Right hindlimb (tissue), 1 donor: ENCODE measurements around the gene CHRM2.

ENCODE experiments used
- DNase-seq: peaks from one replicate; pipeline ENCODE4 v3.0.0-alpha.2; 2018

Gene CHRM2

DNA sequence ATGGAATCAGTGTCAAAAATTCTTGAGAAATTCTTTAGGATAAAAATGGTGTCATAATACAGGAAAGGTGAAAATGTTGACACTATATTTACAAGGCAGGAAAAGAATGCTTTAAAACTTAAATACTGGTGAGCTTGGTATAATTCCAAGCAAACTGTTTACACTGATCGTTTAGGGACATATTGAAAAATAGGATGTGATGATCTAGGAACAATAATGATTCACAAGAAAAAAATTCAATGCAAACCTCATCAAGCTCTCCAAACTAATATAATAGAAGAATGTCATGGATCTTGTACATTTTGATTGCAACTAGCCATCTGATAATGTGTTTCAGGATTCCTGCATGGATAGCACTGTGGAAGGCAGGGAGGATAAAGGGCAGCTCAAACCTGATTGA, 98.4 kb downstream of the CHRM2 start:
- DNase-seq, result no peak

DNA sequence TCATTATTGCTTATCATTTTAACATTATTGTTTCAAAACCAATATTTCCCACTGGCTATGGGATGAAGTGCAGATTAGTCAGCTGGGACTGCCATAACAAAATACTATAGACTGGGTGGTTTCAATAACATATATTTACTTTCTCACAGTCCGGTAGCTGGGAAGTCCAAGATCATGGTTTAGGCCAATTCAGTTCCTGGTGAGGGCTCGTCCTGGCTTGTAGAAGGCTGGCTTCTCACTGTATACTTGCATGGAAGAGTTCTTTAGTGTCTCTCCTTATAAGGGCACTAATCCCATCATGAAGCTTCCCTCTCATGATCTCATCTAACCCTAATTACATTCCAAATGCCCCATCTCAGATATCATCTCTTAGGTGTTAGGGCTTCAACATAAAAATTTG, 101.3 kb downstream of the CHRM2 start:
- DNase-seq, result no peak

DNA sequence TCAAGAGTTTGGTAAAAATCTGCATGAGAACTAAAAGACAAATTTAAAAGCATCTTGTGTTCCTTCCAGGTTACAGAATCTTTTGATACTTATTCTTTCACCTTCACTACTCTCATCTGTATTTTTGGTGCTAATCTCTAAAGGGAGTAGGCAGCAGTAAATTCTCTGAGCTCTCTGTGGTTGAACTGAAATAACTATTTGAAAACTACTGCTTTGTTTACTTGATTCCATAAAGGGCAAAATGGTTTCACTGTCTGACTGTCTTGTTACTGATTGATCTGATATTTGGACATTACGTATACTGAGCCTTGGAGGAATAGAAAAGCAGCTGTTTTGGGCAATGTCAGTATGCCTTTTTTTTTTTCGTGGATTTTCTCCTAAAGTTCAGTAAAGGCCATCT, 103.3 kb downstream of the CHRM2 start:
- no peak for DNase-seq

DNA sequence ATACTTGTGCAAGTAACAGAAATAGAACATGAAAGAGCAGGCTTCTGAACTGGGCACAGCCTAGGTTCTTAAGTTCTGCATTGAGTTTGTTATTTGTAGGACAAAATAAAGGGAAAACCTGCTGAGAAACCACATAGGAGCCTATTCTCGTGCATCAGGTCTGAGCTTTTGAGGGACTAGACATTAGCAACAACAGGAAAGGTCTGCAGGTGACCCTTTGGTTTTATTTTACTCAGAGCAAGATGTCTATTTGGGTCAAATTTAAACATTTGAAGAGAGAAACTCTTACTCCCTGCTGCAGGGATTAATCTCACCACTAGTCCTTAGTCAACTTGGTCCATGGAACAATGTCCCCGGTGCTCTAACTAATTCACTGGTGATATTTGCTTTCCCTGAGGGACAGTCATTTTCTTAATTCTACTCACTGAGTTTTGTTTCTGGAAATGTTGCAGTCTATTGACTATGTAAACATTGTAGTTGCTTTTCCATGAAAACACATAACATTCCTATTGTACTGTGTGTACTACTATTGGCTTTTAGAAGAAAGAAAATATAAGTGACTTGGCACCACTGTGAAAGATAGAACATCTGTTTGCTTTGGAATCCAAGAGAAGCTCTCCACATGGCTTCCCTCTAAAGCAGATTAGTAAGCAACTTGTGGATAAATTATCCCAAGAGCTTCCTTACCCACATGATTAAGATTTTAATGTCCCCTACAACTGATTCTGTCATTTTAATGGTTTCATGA, 108.2 kb downstream of the CHRM2 start:
- no peak for DNase-seq

DNA sequence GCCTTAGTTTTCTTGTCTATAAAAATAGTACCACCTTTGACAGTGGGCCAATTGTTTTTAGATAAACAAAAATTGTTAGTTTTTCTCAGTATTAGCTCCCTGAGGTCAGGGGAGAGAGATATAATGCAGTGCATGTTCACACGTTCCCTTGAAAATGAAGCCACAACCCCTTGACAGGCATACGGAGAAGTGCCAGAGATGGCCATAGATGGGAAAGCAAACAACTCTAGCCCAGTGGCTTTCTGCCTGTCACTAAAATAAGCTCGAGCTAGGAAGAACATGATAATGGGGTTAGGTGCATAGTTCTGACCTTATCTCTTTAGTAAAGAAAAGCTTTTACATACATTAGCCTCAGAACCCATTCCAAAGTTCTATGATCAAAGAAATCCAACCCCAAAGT, 124.9 kb downstream of the CHRM2 start:
- DNase-seq, result no peak

DNA sequence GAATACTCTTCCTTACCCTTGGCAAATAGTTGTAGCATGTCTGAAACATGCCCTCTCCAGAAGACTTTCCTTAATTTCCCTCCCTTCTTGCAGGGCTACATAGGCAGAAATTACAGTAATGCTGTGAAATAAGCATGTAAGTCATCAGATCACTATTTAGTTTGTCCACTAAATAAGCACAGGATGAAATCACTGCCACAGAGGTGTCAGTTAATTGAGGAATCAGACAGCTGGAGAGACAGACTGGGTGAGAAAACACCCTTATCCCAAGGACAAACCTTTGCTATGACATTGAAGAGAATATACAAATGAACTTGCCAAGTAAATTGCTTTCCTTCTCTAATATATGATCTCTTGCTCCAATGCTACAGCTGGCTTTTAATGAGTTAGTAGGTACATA, 129.3 kb downstream of the CHRM2 start:
- DNase-seq, result no peak

DNA sequence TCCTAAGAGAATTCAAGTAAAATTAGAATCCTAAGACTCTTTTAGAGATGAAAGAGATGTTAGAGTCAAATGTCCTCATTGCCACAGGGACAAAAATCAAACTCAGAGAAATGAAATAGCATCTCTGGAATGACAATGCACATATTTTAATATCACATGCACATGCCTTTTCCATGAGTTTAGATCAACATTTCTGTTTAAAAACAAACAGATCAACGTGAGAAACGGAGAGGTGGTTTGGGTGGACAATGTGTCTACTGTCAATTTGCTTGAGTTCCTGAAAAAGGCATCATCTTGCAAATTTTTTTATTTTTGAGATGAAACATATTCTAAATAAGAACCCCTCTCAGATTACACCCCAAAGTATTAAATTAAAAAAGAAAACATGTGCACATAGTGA, 130.0 kb downstream of the CHRM2 start:
- DNase-seq, result no peak

DNA sequence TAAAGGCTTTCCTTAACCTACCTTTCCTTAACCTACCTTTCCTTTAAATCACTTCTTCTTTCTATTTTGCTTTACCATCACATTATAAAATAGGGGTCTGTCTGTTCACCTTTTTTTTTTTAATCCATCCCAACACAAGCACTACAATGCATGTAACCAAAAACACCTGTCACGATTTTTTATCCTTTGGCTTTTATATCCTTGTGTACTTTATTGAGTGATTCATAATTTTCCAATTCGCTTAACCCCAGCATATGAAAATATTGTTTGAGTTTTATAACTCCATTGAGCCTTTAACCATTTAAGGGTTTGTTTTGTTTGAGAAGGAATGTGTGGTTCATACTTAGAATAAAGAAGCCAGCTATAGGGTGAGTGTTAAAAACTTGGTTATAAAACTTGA, 132.2 kb downstream of the CHRM2 start:
- no peak for DNase-seq

DNA sequence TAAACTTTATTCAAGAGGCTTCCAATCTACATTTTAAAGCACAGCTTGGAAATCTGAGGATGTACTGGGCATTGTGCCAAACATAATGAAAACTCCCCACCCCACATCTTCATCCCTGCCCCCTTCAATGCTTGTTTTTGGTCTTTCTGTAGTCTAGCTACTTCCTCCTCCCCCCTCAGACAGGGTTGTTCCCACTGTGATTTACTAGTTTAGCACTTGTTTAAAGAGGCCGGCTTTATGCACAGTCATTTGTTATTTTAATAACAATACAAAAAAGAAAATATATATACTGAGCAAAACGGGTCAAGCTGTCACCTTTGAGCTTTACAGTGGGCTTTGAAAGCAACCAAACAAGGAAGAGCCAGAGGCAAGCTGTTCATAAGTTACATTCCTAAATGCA, 132.6 kb downstream of the CHRM2 start:
- DNase-seq, result no peak

DNA sequence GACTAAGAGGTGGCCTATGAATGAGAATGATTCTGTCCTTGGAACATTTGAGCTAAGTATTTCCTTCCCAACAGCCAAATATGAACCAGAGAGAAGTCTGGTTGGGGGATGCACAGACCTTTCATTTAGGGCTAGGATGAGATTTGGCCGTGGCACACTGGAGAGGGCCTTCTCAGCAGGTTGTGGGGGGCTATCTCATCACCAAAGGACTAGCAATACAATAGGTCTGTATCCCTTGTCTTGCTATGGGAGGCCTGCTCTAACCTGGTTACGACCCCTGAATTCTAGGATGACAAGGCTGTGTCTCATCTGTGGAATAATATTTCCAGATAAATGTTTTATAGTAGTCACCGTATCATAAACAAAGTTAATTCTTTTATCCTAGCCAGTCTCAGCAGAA, 133.0 kb downstream of the CHRM2 start:
- no peak for DNase-seq

DNA sequence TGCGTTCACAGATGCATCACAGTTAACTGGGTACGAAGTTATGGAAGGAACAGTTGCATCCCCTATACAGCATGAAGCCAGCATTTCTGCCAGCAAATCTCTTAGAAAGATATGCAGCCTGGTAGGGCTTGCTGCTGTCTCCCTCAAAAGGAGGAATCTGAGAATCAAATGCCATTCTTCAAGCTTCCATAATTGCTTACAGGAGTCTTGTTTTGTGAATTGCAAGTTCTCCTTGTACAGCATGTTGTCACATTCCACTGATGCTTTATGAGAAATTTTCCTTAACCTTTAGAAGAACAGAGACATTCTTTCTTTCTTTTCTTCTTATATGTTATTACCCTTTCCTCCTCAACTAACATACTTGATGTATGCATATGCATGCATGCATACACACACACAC, 134.6 kb downstream of the CHRM2 start:
- DNase-seq, result no peak

DNA sequence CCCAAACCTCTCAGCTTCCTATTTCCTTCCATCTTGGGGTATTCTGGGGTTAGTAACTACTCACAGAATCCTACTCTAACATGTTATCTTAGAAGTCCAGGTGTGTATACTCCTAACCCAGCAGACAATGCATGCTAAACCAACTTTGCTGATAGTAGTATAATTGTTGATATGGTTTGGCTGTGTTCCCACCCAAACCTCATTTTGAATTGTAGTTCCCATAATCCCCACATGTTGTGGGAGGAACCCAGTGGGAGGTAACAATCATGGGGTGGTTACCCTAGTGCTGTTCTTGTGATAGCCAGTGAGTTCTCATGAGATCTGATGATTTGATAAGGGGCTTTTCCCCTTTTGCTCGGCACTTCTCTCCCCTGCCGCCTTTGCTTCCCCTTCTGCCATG, 135.1 kb downstream of the CHRM2 start:
- DNase-seq, result no peak

DNA sequence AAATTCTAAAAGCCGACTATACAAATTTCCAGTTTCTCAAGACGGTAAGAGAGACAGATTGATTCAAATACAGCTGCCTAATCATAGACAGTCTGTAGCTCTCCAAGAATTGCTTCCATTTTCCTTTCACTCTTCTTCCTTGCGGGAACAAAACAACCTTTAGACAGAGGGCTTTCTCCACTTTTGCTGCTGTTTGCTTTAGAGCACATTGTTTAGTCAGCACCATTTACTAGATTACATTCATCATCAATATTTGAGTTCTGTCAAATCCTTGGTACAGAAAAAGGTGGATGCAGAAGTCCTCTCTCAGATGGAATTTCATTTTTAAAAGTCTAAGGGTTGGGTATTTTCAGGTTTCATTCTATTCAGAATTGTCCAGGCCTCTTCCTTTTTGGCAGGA, 137.4 kb downstream of the CHRM2 start:
- DNase-seq, result no peak

DNA sequence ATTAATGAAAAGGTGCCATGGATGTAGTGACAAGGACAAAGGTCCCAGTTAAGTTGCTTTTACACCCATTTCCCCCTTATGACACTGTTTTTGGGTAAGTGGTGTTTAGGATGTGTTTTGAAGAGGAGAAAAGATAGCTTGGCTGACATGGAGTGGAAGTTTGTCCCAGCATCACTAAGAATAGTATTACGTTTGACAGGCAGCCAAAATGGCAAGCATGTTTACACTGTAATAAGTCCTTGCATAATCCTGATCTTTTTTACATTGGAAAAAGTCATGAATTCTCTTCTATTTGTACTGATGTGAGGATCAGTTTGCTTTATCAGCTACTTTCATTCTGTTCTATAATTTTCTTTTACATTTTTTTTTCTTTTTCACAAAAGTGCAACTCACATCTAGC, 137.8 kb downstream of the CHRM2 start:
- no peak for DNase-seq

DNA sequence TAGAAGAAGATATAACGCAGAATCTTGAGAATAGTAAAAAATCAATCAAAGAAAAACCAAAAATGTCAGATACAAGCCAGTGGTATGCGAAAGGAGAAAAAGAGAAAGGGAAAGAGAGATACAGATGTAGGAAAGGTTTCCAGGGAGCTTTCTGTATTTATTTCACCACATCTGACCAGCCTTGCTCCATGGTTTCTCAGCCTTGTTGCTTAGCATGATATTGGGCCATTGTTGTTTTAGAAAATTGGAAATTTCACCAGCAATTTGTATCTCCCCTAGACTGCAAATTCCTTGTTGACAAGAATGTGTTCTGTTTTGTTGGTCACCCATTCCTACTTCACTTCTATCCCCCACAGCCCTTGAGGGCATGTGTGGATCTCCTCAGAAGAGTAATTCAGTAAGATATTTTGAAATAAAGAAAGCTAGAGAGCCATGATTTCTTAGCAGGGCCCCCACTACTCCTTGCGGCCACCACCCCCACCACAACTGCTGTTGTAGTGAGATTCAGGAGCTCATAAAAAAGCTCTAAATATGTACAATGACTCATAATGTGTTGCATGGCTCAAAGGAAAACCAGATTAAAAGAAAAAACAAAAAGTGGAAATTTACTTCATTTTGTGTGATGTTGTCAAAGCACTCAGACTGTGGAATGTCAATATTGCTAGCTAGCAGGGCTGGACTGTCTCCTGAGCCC, 138.7 kb downstream of the CHRM2 start:
- DNase-seq, result no peak

DNA sequence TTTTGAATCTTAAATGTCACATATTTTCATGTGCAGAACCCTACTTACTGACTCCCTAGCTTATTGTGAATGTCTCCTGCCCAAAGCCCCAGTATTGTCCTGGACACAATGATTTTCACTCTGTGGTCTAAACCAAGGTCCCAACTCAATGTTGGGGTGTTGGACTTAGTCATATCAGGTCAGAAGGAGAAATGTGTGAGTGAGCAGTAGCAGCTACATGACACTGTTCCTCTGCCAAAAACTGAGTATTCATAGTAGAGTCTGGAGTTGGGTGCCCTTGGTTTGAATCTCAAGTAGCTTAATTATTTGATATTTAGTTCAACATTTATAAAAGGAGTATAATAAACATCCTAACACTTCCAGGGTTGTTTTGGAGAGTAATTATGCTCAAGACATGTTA, 141.0 kb downstream of the CHRM2 start:
- no peak for DNase-seq

DNA sequence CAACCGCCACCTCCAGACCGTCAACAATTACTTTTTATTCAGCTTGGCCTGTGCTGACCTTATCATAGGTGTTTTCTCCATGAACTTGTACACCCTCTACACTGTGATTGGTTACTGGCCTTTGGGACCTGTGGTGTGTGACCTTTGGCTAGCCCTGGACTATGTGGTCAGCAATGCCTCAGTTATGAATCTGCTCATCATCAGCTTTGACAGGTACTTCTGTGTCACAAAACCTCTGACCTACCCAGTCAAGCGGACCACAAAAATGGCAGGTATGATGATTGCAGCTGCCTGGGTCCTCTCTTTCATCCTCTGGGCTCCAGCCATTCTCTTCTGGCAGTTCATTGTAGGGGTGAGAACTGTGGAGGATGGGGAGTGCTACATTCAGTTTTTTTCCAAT, 146.6 kb downstream of the CHRM2 start:
- DNase-seq, result no peak

DNA sequence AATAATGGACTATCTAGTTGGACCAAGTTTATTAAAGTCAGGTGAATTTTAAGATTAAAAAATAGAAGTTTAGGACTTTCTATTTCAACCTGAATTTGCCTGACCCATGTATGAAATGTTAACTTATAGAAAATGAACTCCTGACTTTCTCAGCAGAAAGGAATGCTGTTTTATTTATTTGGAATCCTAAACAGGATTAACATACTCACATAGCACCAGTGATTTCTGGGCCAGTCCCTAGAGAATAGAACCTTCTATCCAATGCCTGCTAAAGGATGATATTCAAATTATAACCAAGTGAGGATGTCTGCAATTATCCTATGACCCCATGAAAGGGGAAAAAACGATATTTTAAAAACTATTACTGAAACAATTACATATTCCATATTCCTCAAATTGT, 148.8 kb downstream of the CHRM2 start:
- DNase-seq, result no peak

DNA sequence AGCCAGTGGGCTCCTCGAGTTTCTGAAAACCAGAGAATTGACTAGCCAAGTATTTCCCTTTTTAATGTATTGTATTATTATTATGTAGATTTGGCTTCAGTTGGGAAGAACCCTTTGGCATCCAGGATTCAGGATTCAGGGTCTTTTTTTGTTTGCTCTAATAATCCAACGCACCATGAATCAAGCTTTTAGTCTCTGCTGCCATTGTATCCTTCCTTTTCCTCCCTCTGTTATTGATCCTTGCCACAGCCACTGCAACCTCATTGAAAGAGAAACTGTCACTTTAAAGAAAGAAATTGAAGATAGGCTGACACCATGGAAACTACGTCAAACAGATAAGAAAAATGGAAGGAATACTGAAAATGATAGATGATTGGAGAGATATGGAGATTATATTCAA, 150.0 kb downstream of the CHRM2 start:
- no peak for DNase-seq

DNA sequence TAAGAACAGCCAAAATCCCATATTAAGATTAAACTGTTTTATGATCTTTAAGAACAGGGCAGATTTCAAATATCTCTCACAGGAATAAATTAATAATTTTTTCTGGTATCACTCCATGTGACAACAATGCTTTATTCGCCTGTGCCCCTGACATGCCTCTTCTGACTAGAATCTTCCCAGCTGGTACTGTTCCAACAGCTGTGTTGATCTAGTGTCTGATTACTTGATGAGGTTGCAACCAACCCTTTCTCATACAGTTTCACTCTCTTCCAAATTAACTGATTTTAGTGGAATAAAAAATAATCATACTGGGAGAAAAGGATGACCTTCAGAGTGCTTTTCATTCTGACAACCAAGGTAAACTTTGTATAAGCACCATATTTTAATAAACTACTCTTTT, 151.9 kb downstream of the CHRM2 start:
- no peak for DNase-seq

DNA sequence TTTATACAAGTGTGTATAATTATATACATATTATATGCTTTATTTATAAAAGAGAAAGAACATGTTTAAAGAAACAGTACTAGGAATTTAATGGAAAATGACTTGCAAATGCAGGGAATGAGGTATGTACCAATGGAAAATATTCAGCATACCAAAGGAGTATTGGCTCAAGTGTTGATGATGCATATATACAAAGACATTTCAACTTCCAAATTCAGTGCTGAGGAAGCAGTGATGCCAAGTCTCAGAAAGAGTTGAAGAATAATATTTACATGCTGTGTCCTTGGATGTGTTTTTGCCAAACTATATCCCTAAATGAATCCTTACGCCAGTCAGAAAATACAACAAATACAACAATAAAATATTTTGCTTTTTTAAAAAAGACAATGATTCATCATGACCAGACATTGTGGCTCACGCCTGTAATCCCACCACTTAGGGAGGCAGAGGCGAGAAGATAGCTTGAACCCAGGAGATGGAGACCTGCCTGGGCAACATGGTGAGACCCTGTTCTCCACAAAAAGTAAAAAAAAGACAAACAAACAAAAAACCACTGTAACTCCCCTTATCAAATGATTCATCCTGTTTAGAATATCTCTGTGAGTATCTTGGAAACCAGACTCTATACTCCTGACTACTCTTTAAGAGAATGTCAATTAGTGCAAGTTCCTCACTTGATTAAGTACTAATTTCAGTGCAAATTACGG, 157.2 kb downstream of the CHRM2 start:
- DNase-seq, result no peak

DNA sequence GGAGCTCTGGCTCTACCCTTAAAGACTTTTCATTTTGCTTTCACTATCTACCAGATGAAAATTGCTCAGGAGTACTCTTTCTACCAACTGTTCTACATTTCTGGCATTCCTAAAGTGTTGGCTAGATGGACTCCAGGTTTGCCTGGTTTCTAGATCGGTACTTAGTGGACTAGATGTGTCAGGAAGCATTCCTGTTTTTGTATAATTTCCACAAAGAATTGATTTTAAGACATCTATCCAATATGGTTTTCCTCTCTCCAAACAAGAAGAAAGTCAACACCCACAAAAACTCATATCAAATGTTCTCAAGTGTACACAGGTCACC, 157.7 kb downstream of the CHRM2 start:
- DNase-seq, result no peak

DNA sequence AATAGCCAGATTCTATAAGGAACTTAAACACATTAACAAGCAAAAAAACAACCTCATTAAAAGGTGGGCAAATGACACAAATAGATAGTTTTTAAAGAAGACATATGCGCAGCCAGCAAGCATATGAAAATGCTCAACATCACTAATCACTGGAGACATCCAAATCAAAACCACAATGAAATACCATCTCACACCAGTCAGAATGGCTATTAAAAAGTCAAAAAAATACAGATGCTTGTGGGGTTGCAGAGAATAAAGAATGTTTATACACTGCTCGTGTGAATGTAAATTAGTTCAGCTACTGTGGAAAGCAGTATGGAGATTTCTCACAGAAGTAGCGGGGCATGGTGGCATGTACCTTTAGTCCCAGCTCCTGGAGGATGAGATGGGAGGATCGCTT, 164.0 kb downstream of the CHRM2 start:
- DNase-seq, result no peak

DNA sequence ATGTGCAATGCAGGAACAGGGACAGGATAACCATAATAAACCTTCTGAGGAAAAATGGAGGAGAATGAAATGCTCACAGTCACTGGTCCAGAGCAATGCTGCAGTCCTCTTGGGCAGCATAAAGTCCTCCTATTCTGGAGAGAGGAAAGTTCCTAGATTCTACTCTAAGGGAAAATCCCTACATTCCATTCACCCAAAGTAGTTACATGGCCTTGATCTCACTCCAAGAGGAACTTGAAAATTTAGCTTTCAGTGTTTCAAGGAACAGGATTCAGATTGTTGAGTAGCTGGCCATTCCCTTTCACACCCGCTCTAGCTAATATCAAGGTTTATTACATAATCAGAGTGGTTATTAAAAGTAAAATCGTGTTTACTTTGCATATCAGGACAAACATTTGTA, 168.3 kb downstream of the CHRM2 start:
- DNase-seq, result no peak

DNA sequence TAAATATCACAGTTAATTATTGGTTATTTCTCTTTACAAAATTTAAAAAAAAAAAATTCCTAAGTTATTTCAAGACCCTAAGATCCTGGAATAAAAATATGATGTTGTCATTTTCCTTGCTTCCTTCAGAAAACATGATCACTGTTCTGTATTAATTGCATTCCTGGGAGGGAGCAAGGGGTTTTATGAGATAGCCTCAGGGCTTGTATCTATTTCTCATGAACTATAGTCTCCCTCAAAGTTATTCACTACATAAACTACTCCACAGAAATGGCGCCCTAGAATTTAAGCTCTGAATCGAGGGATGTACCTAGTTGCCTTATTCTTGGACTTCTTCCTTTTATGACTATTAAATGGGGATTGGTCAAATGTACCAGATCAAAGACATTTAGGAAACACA, 170.3 kb downstream of the CHRM2 start:
- no peak for DNase-seq
